Measurements from ENCODE around the gene PIK3R3.

Gene PIK3R3

GRCh38 chr1:46159516-46159915, 27.1 kb upstream of the PIK3R3 start:
- Histone ChIP-seq H3K4me2 (ENCODE audit: low read length) (no peak overlapping the region), H3K27ac (ENCODE audit: low read depth, low read length, poor library complexity, severe bottlenecking) (no peak overlapping the region), H2AFZ (ENCODE audit: low read length) (no peak overlapping the region)

GRCh38 chr1:46158312-46159281, 26.2 kb upstream of the PIK3R3 start:
- H3K27ac ChIP-seq (ENCODE audit: low read depth, low read length, poor library complexity, severe bottlenecking): no peak overlapping the region
- peaks cover 4% of the 10 kb centered on the region; the same call in 1 of the 2 replicates for H3K27me3 ChIP-seq (ENCODE audit: insufficient read depth, low read length)
- H3K36me3 ChIP-seq (ENCODE audit: insufficient read depth, low read length): no peaks in the 10 kb centered on the region
- H3K4me1 ChIP-seq (ENCODE audit: insufficient read depth, low read length, severe bottlenecking): no peaks in the 10 kb centered on the region
- H3F3A ChIP-seq (ENCODE audit: insufficient read depth, low read length): no peaks in the 10 kb centered on the region
- H3K79me2 ChIP-seq (ENCODE audit: insufficient read depth, low read length): no peaks in the 10 kb centered on the region
- no peaks in the 10 kb centered on the region for H3K9me3 ChIP-seq (ENCODE audit: low read length)
- H4K20me1 ChIP-seq (ENCODE audit: insufficient read depth, low read length): no peaks in the 10 kb centered on the region
- TF ChIP-seq EZH2 (IDR thresholded peaks at IDR 0.05; ENCODE audit: borderline replicate concordance, low read length) (no peak), CTCF (IDR thresholded peaks at IDR 0.05; ENCODE audit: low read length) (no peak)
- no peak overlapping the region for H3K9ac ChIP-seq (ENCODE audit: low read length)
- H2AFZ ChIP-seq (ENCODE audit: low read length): no peak overlapping the region
- H3K9me2 ChIP-seq (ENCODE audit: low read depth, low read length): no peaks in the 10 kb centered on the region
- no peak overlapping the region for H3K4me3 ChIP-seq (ENCODE audit: low read depth, low read length, poor library complexity, severe bottlenecking)
- no peak overlapping the region for H3K4me2 ChIP-seq (ENCODE audit: low read length)

More at GRCh38 chr1:46159516-46159915, 27.1 kb upstream of the PIK3R3 start:
- Histone ChIP-seq H3K4me3 (ENCODE audit: low read depth, low read length, poor library complexity, severe bottlenecking) (no peak overlapping the region), H3K79me2 (ENCODE audit: insufficient read depth, low read length) (no peaks in the 10 kb centered on the region), H3K36me3 (ENCODE audit: insufficient read depth, low read length) (no peaks in the 10 kb centered on the region), H3K9ac (ENCODE audit: low read length) (no peak overlapping the region), H3K4me1 (ENCODE audit: insufficient read depth, low read length, severe bottlenecking) (no peaks in the 10 kb centered on the region), H3K27me3 (ENCODE audit: insufficient read depth, low read length) (peaks cover 4% of the 10 kb centered on the region; the same call in 1 of the 2 replicates), H3F3A (ENCODE audit: insufficient read depth, low read length) (no peaks in the 10 kb centered on the region), H4K20me1 (ENCODE audit: insufficient read depth, low read length) (no peaks in the 10 kb centered on the region), H3K9me2 (ENCODE audit: low read depth, low read length) (no peaks in the 10 kb centered on the region), H3K9me3 (ENCODE audit: low read length) (no peaks in the 10 kb centered on the region)
- TF ChIP-seq EZH2 (IDR thresholded peaks at IDR 0.05; ENCODE audit: borderline replicate concordance, low read length): no peak
- no peak for TF ChIP-seq CTCF (IDR thresholded peaks at IDR 0.05; ENCODE audit: low read length)

- no peaks in the 10 kb centered on the region for H4K20me1 ChIP-seq (ENCODE audit: insufficient read depth, low read length)
- no peaks in the 10 kb centered on the region for H3K79me2 ChIP-seq (ENCODE audit: insufficient read depth, low read length)
- no peak overlapping the region for H3K27ac ChIP-seq (ENCODE audit: low read depth, low read length, poor library complexity, severe bottlenecking)
- H3K9ac ChIP-seq (ENCODE audit: low read length): no peak overlapping the region
- H3K4me2 ChIP-seq (ENCODE audit: low read length): no peak overlapping the region
- no peak overlapping the region for H2AFZ ChIP-seq (ENCODE audit: low read length)
- no peaks in the 10 kb centered on the region for H3K36me3 ChIP-seq (ENCODE audit: insufficient read depth, low read length)
- no peak overlapping the region for H3K4me3 ChIP-seq (ENCODE audit: low read depth, low read length, poor library complexity, severe bottlenecking)
- H3K9me3 ChIP-seq (ENCODE audit: low read length): no peaks in the 10 kb centered on the region
- H3F3A ChIP-seq (ENCODE audit: insufficient read depth, low read length): no peaks in the 10 kb centered on the region
- H3K4me1 ChIP-seq (ENCODE audit: insufficient read depth, low read length, severe bottlenecking): no peaks in the 10 kb centered on the region
- H3K9me2 ChIP-seq (ENCODE audit: low read depth, low read length): no peaks in the 10 kb centered on the region
- TF ChIP-seq EZH2 (IDR thresholded peaks at IDR 0.05; ENCODE audit: borderline replicate concordance, low read length) (no peak), CTCF (IDR thresholded peaks at IDR 0.05; ENCODE audit: low read length) (no peak)
- H3K27me3 ChIP-seq (ENCODE audit: insufficient read depth, low read length): peaks cover 4% of the 10 kb centered on the region; the same call in 1 of the 2 replicates
Observed at GRCh38 chr1:46157916-46158311, 25.5 kb upstream of the PIK3R3 start.

Data from OCI-LY1 (cell line).